Measurements from ENCODE around the gene SORCS2.

SORCS2 gene

GRCh38 chr4:7191546-7192251 lies 639 bp upstream of the SORCS2 start:
- Histone ChIP-seq H3K36me3 (ENCODE audit: insufficient read depth, low read length) (no peaks in the 10 kb centered on the region), H3K9me3 (ENCODE audit: low read length) (no peaks in the 10 kb centered on the region), H2AFZ (ENCODE audit: low read depth, low read length) (no peak overlapping the region), H3K4me1 (ENCODE audit: insufficient read depth, low read length) (no peaks in the 10 kb centered on the region), H3K4me3 (ENCODE audit: low read length) (no peak overlapping the region), H3K27me3 (ENCODE audit: insufficient read depth, low read length) (peaks cover 74% of the 10 kb centered on the region)

GRCh38 chr4:7193030-7193958 lies 956 bp downstream of the SORCS2 start:
- Histone ChIP-seq H3K4me3 (ENCODE audit: low read length) (no peak overlapping the region), H3K27me3 (ENCODE audit: insufficient read depth, low read length) (peaks cover 76% of the 10 kb centered on the region), H2AFZ (ENCODE audit: low read depth, low read length) (no peak overlapping the region), H3K36me3 (ENCODE audit: insufficient read depth, low read length) (no peaks in the 10 kb centered on the region), H3K4me1 (ENCODE audit: insufficient read depth, low read length) (no peaks in the 10 kb centered on the region), H3K9me3 (ENCODE audit: low read length) (no peaks in the 10 kb centered on the region)

GRCh38 chr4:7194251-7195140 lies 2.2 kb downstream of the SORCS2 start:
- Histone ChIP-seq H3K4me1 (ENCODE audit: insufficient read depth, low read length) (no peaks in the 10 kb centered on the region), H2AFZ (ENCODE audit: low read depth, low read length) (no peak overlapping the region), H3K36me3 (ENCODE audit: insufficient read depth, low read length) (no peaks in the 10 kb centered on the region), H3K9me3 (ENCODE audit: low read length) (no peaks in the 10 kb centered on the region), H3K4me3 (ENCODE audit: low read length) (no peak overlapping the region), H3K27me3 (ENCODE audit: insufficient read depth, low read length) (peaks cover 71% of the 10 kb centered on the region)

GRCh38 chr4:7195141-7195515 lies 2.8 kb downstream of the SORCS2 start:
- no peak overlapping the region for H2AFZ ChIP-seq (ENCODE audit: low read depth, low read length)
- no peaks in the 10 kb centered on the region for H3K36me3 ChIP-seq (ENCODE audit: insufficient read depth, low read length)
- H3K27me3 ChIP-seq (ENCODE audit: insufficient read depth, low read length), result peaks cover 66% of the 10 kb centered on the region
- H3K9me3 ChIP-seq (ENCODE audit: low read length), result no peaks in the 10 kb centered on the region
- H3K4me1 ChIP-seq (ENCODE audit: insufficient read depth, low read length), result no peaks in the 10 kb centered on the region
- H3K4me3 ChIP-seq (ENCODE audit: low read length), result no peak overlapping the region

GRCh38 chr4:7195546-7196287 lies 3.4 kb downstream of the SORCS2 start:
- Histone ChIP-seq H3K27me3 (ENCODE audit: insufficient read depth, low read length) (peaks cover 65% of the 10 kb centered on the region), H3K4me1 (ENCODE audit: insufficient read depth, low read length) (no peaks in the 10 kb centered on the region), H3K9me3 (ENCODE audit: low read length) (no peaks in the 10 kb centered on the region), H3K36me3 (ENCODE audit: insufficient read depth, low read length) (no peaks in the 10 kb centered on the region), H2AFZ (ENCODE audit: low read depth, low read length) (no peak overlapping the region), H3K4me3 (ENCODE audit: low read length) (no peak overlapping the region)

- Histone ChIP-seq H3K36me3 (ENCODE audit: insufficient read depth, low read length) (no peaks in the 10 kb centered on the region), H3K27me3 (ENCODE audit: insufficient read depth, low read length) (peaks cover 59% of the 10 kb centered on the region)
Observed at GRCh38 chr4:7196288-7196651, 3.9 kb downstream of the SORCS2 start.

GRCh38 chr4:7196736-7197135 lies 4.4 kb downstream of the SORCS2 start:
- no peak overlapping the region for H3K4me3 ChIP-seq (ENCODE audit: low read length)
- no peaks in the 10 kb centered on the region for H3K36me3 ChIP-seq (ENCODE audit: insufficient read depth, low read length)
- peaks cover 58% of the 10 kb centered on the region for H3K27me3 ChIP-seq (ENCODE audit: insufficient read depth, low read length)
- H2AFZ ChIP-seq (ENCODE audit: low read depth, low read length), result no peak overlapping the region
- no peaks in the 10 kb centered on the region for H3K9me3 ChIP-seq (ENCODE audit: low read length)
- no peaks in the 10 kb centered on the region for H3K4me1 ChIP-seq (ENCODE audit: insufficient read depth, low read length)

More at GRCh38 chr4:7196288-7196651, 3.9 kb downstream of the SORCS2 start:
- Histone ChIP-seq H3K9me3 (ENCODE audit: low read length) (no peaks in the 10 kb centered on the region), H3K4me3 (ENCODE audit: low read length) (no peak overlapping the region), H3K4me1 (ENCODE audit: insufficient read depth, low read length) (no peaks in the 10 kb centered on the region), H2AFZ (ENCODE audit: low read depth, low read length) (no peak overlapping the region)

GRCh38 chr4:7197910-7198309 lies 5.6 kb downstream of the SORCS2 start:
- no peaks in the 10 kb centered on the region for H3K4me1 ChIP-seq (ENCODE audit: insufficient read depth, low read length)

GRCh38 chr4:7198440-7199128 lies 6.2 kb downstream of the SORCS2 start:
- H3K4me3 ChIP-seq (ENCODE audit: low read length), result no peak overlapping the region
- H3K27me3 ChIP-seq (ENCODE audit: insufficient read depth, low read length), result peaks cover 49% of the 10 kb centered on the region
- H2AFZ ChIP-seq (ENCODE audit: low read depth, low read length), result no peak overlapping the region
- no peaks in the 10 kb centered on the region for H3K4me1 ChIP-seq (ENCODE audit: insufficient read depth, low read length)
- no peaks in the 10 kb centered on the region for H3K9me3 ChIP-seq (ENCODE audit: low read length)
- H3K36me3 ChIP-seq (ENCODE audit: insufficient read depth, low read length), result no peaks in the 10 kb centered on the region

More at GRCh38 chr4:7197910-7198309, 5.6 kb downstream of the SORCS2 start:
- H3K9me3 ChIP-seq (ENCODE audit: low read length), result no peaks in the 10 kb centered on the region
- H3K27me3 ChIP-seq (ENCODE audit: insufficient read depth, low read length), result peaks cover 54% of the 10 kb centered on the region
- H2AFZ ChIP-seq (ENCODE audit: low read depth, low read length), result no peak overlapping the region
- no peak overlapping the region for H3K4me3 ChIP-seq (ENCODE audit: low read length)
- no peaks in the 10 kb centered on the region for H3K36me3 ChIP-seq (ENCODE audit: insufficient read depth, low read length)

GRCh38 chr4:7199129-7199725 lies 6.9 kb downstream of the SORCS2 start:
- Histone ChIP-seq H3K9me3 (ENCODE audit: low read length) (no peaks in the 10 kb centered on the region), H3K27me3 (ENCODE audit: insufficient read depth, low read length) (peaks cover 42% of the 10 kb centered on the region), H3K4me3 (ENCODE audit: low read length) (no peak overlapping the region), H2AFZ (ENCODE audit: low read depth, low read length) (no peak overlapping the region), H3K4me1 (ENCODE audit: insufficient read depth, low read length) (no peaks in the 10 kb centered on the region), H3K36me3 (ENCODE audit: insufficient read depth, low read length) (no peaks in the 10 kb centered on the region)

- Histone ChIP-seq H3K9me3 (ENCODE audit: low read length) (no peaks in the 10 kb centered on the region), H3K27me3 (ENCODE audit: insufficient read depth, low read length) (peaks cover 35% of the 10 kb centered on the region), H2AFZ (ENCODE audit: low read depth, low read length) (no peak overlapping the region), H3K4me1 (ENCODE audit: insufficient read depth, low read length) (no peaks in the 10 kb centered on the region), H3K36me3 (ENCODE audit: insufficient read depth, low read length) (no peaks in the 10 kb centered on the region), H3K4me3 (ENCODE audit: low read length) (no peak overlapping the region)
Observed at GRCh38 chr4:7199771-7200441, 7.6 kb downstream of the SORCS2 start.
